ENCODE data around the gene RABGAP1L.
A peak's percentile ranks its signal among the peaks of the same experiment; 100 is the strongest.
"Not testable (repeated sequence)": the region's sequence is repeated elsewhere in the genome, so short reads cannot be mapped to it uniquely, and the experiment has no call there.

Gene RABGAP1L

DNA sequence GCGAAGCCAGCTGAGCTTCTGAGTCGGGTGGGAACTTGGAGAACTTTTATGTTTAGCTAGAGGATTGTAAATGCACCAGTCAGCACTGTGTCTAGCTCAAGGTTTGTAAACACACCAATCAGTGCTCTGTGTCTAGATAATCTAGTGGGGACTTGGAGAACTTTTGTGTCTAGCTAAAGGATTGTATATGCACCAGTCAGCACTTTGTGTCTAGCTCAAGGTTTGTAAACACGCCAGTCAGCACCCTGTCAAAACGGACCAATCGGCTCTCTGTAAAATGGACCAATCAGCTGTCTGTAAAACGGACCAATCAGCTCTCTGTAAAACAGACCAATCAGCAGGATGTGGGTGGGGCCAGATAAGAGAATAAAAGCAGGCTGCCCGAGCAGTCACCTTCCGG, 552.5 kb downstream of the RABGAP1L start:
- DNase-seq (ENCODE audit: low spot score) = not testable (repeated sequence)

DNA sequence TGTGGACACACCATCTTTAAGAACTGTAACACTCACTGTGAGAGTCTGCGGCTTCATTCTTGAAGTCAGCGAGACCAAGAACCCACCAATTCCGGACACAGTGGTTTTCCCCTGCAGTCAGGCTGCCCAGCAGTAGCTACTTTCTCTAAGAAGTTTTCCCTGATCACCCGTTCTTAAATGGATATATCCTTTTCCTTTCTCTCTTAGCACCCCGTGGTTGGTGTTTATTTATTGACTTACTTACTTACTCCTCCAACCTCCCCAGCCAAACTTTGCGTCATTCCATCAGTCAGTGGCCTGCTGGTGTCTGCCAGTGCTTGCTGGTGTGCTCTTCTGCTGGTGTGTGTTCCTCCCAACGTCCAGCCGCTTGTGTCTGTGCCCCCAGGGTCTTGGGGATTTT, 553.2 kb downstream of the RABGAP1L start:
- DNase-seq (ENCODE audit: low spot score) = no peak

- peak; percentile 25 for DNase-seq (ENCODE audit: low spot score)
Observed at GRCh38 chr1:174713796-174714195, 554.5 kb downstream of the RABGAP1L start.

DNA sequence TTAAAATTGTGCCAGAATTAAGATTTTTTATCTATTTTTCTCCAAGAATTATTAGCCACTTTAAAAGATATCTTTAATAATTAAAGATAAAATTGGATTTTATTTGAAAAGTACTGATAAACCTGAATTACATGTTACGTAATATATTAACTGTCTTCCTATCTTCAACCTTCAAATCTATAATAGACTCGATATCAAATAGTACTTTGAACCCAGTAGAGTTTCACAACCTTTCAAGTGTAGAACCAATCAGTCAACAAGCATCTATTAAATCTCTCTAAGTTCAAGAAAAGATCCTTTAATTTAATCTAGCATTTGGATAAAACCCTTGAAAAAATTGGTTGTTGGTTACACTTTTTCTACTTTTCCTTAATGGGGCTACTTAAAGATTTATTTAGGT, 559.9 kb downstream of the RABGAP1L start:
- DNase-seq (ENCODE audit: low spot score) = no peak

DNA sequence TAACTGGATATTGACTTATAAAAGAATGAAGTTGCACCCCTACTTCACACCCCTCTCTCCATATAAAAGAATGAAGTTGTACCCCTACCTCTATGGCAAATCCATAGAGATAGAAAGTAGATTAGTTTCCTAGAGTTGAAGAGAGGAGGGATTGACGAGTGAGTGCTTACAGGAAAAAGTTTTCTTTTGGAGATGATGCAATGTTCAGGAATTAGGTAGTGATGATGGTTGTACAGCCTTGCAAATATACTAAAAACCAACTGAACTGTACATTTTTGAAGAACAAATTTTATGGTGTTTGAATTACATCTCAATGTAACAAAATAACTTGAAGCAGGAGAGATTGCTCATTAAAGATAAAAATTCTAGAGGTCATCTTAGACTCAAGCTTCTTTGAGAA, 561.3 kb downstream of the RABGAP1L start:
- DNase-seq (ENCODE audit: low spot score) = no peak

DNA sequence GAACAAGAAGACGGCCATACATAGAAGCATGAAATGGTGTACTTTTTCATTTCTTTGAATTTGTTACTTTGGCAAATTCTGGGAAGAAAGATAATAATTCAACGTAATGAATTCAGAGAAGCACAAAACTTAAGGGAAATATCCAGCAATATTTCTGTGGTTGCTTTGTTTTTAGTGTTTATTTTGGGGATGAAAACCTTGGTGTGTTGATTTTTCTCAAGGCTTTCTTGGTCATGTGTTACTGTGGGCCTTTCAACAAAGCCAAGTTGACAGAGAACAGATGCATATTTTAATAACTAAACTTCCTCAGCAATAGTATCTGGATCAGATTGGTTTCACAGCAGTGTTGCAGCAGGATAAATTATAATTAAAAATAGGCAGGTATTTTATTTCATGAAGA, 561.9 kb downstream of the RABGAP1L start:
- no peak for DNase-seq (ENCODE audit: low spot score)

- DNase-seq (ENCODE audit: low spot score) = no peak
Observed at GRCh38 chr1:174723816-174724215, 564.5 kb downstream of the RABGAP1L start.

DNA sequence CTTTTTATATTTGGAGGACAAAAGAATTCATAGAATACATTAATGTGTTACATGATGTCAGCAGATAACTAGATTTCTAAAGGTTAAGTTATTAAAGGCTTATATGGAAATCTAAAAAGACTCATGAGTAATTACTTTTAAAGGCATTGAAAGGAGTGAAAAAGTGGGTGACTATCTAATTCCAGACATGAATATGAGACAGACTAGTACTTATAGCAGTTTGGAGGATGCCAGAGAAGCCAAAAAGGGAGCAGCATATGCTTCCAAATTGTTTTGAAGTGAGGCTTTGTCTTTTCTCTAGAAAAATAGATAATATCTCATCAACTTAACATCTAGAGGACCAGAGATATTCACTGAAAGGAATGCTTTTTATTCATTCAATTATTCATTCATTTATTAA, 564.9 kb downstream of the RABGAP1L start:
- no peak for DNase-seq (ENCODE audit: low spot score)

DNA sequence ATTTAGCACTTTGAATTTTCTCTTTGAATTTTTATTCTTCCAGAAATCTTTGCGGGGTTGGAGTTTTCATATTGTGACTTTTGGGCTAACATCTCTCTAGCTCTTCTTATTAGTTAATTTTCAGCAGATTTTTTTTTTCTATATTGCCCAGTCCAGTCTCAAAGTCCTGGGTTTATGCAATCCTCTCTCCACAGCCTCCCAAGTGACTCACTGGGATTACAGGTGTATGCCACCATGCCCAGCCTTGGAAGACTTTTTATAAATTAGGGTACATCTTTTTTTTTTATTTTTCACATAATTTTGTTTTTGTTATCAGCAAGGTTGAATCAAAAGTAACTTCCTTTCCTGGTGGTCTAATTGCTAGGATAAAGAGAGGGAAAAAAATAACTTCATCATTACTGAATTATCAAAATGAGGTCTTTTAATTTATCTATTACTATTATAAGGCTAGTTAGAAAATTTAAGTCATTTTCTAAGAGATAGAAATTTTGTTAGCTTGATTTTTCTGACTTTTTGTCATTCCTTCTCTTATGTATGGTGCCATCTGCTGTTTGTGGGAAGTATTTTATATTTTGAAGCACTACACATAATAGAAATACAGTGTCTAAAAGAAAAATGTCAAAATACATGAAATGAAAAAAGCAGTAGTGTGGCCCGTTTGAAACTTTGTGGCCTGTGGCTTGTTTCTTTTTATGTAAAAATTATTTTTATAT, 567.0 kb downstream of the RABGAP1L start:
- peak; percentile 28 for DNase-seq (ENCODE audit: low spot score)

GRCh38 chr1:174726880-174727585, 567.7 kb downstream of the RABGAP1L start:
- no peak for DNase-seq (ENCODE audit: low spot score)

GRCh38 chr1:174734270-174734669, 575.0 kb downstream of the RABGAP1L start:
- DNase-seq (ENCODE audit: low spot score) = no peak

DNA sequence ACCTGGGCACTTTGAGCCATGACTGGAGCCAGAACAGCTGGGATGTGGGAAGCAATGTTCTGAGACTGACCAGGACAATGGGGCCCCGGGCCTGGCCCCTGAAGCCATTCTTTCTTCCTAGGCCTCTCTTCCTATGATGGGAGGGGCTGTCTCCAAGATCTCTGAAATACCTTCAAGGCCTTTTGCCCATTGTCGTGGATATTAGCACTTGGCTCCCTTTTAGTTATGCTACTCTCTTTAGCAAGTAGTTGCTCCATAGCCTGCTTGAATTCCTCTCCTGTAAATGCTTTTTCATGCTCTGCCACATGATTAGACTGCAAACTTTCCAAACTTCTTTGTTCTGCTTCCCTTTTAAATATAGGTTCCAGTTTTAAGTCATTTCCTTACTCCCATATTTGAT, 577.5 kb downstream of the RABGAP1L start:
- DNase-seq (ENCODE audit: low spot score) = no peak

DNA sequence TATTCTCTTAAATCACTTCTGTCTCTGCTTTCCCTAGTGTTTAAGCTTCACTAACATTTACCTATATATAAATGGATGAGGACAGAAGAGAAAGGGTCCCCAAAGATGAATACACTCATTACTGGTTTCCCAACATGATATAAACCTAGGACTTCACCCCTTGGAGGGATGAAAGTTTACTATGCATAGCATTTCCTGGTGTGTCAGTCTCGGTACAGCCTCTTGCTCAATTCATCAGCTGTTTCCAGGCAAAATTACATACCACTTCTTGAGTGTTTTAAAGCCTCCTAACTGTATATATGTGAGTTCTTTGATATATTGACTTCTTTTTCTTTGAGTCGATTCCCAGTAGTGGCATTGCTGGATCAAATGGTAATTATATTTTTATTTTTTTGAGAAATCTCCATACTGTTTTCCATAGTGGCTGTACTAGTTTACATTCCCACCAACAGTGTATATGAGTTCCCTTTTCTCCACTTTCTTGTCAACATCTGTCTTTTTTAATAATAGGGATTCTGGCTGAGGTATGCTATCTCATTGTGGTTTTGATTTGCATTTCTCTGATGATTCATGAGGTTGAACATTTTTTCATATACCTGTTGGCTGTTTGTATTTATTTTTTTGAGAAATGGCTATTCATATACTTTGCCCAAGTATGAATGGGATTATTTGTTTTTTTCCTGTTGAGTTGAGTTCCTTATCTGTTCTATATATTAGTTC, 581.1 kb downstream of the RABGAP1L start:
- DNase-seq (ENCODE audit: low spot score) = no peak

GRCh38 chr1:174742805-174743653, 583.7 kb downstream of the RABGAP1L start:
- DNase-seq (ENCODE audit: low spot score) = no peak

DNA sequence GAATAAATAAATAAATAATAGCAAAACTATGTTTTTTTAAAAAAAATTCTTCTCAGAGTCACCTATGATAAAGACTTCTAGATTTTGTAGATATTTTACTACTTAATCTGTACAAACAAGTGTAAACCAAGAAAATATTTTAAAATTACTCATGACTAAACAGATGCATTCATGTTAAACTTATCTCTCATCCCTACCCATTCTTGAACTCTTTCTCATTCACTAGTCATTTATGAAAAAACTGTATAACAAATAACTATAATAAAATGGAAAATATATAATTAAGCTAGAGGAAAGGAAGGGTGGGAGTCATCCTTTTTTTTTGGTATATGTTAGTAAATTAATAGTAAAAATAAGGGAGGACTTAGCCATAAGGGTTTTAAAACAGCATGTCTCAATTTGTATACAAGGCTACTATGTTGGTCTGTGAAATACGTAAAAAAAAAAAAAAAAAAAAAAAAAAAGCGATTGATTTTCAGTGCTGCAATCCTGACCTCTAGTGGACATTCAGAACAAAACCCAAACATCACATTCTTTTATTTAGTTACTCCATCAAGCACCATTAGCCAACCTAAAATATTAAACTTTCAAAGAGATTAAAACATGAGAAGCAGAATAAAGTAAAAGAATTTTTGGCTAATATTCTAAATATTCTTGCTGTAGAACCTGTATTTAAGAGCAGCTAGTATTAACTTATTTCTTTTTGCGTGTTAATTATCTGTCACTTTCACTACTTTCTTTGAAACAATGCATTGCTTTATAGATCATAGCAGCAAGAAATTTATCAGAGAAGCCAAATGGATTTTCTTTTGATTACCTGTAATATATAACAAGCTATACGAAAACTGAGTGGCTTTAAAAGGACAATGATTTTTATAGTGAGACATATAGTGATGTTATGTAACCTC, 584.6 kb downstream of the RABGAP1L start:
- DNase-seq (ENCODE audit: low spot score) = peak; percentile 59

GRCh38 chr1:174744886-174745285, 585.6 kb downstream of the RABGAP1L start:
- no peak for DNase-seq (ENCODE audit: low spot score)

- DNase-seq (ENCODE audit: low spot score) = no peak
Observed at GRCh38 chr1:174746024-174746808, 586.9 kb downstream of the RABGAP1L start.

GRCh38 chr1:174747613-174748012, 588.3 kb downstream of the RABGAP1L start:
- DNase-seq (ENCODE audit: low spot score) = no peak

- no peak for DNase-seq (ENCODE audit: low spot score)
Observed at GRCh38 chr1:174748586-174748985, 589.3 kb downstream of the RABGAP1L start.

GRCh38 chr1:174753131-174753530, 593.8 kb downstream of the RABGAP1L start:
- no peak for DNase-seq (ENCODE audit: low spot score)

Data from SW480 (cell line).